Neural crest cell (in vitro differentiated cells): ENCODE measurements around the gene SVEP1. TPM values are rescaled to one million over a fixed set of nuclear protein-coding genes. Genes with fewer than 3 reads are reported as not detected.

Experiments used
- DNase-seq: peaks from one replicate; pipeline ENCODE4 v3.0.0; 2021; ENCODE audit warnings: low read depth, mixed read lengths, low spot score
- H3K27ac Mint-ChIP-seq: one replicate; pipeline ENCODE4 v1.8.0; 2021; ENCODE audit warnings: mild to moderate bottlenecking, mixed read lengths; ENCODE audit not compliant: unreplicated experiment
- H3K27me3 Mint-ChIP-seq: 2 replicates; pipeline ENCODE4 v1.8.0; 2021; ENCODE audit warnings: low read depth, mild to moderate bottlenecking, mixed read lengths
- H3K36me3 Mint-ChIP-seq: 2 replicates; pipeline ENCODE4 v1.8.0; 2021; ENCODE audit warnings: low read depth, mild to moderate bottlenecking, mixed read lengths
- H3K4me1 Mint-ChIP-seq: 2 replicates; pipeline ENCODE4 v1.8.0; 2021; ENCODE audit warnings: mixed read lengths
- H3K4me3 Mint-ChIP-seq: one replicate; pipeline ENCODE4 v1.8.0; 2021; ENCODE audit warnings: mild to moderate bottlenecking, mixed read lengths
- H3K9me3 Mint-ChIP-seq: 2 replicates; pipeline ENCODE4 v1.8.0; 2021; ENCODE audit warnings: mixed read lengths
- CTCF ChIP-seq: fragments of 200-600 bp; sonication (generic); conservative IDR thresholded peaks from 2 replicates; pipeline ENCODE4 v1.5.0; 2021; ENCODE audit warnings: antibody characterized with exemption, mild to moderate bottlenecking
- total RNA-seq: library from RNA; stranded (reverse); gene quantifications from 2 replicates; pipeline ENCODE4 v1.2.1, GENCODE V29; 2021

The SVEP1 gene
- total RNA-seq, 1 donor from 2014 or later = 1.3 TPM

GRCh38 chr9:110545705-110546104, 33.8 kb downstream of the SVEP1 start:
- Mint-ChIP-seq H3K9me3 (no peaks in the 10 kb centered on the region), H3K27ac (no peak overlapping the region), H3K4me3 (no peak overlapping the region), H3K4me1 (no peaks in the 10 kb centered on the region), H3K36me3 (no peaks in the 10 kb centered on the region), H3K27me3 (no peaks in the 10 kb centered on the region)
- TF ChIP-seq CTCF = no peak
- DNase-seq = no peak

DNA sequence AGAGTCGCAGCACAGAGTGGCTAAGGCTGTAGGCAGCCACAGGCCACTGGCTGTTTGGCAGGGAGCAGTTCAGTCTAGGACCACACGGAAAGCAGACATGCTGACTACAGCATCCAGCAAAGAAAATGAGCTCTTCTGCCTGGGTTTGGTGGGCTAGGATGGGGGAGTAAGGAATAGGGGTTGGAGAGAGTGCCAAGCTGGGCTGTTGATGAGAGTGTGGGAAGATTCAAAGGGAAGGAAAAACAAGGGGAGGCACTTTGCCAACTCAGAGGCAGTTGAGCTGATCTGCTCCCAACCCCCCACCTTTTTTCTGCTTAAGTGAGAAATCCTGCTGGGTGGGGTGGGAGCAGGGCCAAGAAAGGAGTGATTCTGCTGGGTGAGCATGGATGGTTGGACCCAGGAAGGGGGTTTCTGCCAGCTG, 35.9 kb downstream of the SVEP1 start:
- Mint-ChIP-seq H3K4me1 (no peaks in the 10 kb centered on the region), H3K36me3 (no peaks in the 10 kb centered on the region), H3K27me3 (no peaks in the 10 kb centered on the region), H3K9me3 (no peaks in the 10 kb centered on the region), H3K4me3 (no peak overlapping the region), H3K27ac (no peak overlapping the region)
- DNase-seq = no peak
- no peak for TF ChIP-seq CTCF

GRCh38 chr9:110541950-110542349, 37.6 kb downstream of the SVEP1 start:
- no peak overlapping the region for H3K4me3 Mint-ChIP-seq
- H3K27me3 Mint-ChIP-seq = no peaks in the 10 kb centered on the region
- DNase-seq = no peak
- no peak overlapping the region for H3K27ac Mint-ChIP-seq
- H3K9me3 Mint-ChIP-seq = no peaks in the 10 kb centered on the region
- H3K4me1 Mint-ChIP-seq = no peaks in the 10 kb centered on the region
- no peaks in the 10 kb centered on the region for H3K36me3 Mint-ChIP-seq
- TF ChIP-seq CTCF = no peak

DNA sequence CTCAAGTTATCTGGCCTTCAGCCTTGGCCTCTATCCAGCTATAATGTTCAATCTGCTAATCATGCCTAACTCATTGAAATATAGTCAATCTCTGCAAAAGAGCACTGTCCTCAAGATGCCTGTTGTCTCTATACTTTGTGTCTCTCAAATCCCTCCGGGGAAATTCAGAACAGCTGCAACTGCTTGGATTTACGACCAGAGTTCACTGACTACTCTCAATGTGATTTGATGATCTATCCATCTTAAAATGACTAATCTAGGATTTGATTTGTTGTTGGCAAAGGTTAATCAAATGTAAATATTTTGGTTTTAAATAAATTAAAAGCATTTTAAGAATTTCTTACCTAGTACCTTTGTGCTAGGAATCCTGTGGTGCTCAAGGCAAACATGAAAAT, 40.9 kb downstream of the SVEP1 start:
- no peak for DNase-seq
- Mint-ChIP-seq H3K4me3 (no peak overlapping the region), H3K27ac (no peak overlapping the region), H3K4me1 (no peaks in the 10 kb centered on the region), H3K9me3 (peaks cover 10% of the 10 kb centered on the region), H3K27me3 (no peaks in the 10 kb centered on the region), H3K36me3 (no peaks in the 10 kb centered on the region)
- TF ChIP-seq CTCF = no peak

DNA sequence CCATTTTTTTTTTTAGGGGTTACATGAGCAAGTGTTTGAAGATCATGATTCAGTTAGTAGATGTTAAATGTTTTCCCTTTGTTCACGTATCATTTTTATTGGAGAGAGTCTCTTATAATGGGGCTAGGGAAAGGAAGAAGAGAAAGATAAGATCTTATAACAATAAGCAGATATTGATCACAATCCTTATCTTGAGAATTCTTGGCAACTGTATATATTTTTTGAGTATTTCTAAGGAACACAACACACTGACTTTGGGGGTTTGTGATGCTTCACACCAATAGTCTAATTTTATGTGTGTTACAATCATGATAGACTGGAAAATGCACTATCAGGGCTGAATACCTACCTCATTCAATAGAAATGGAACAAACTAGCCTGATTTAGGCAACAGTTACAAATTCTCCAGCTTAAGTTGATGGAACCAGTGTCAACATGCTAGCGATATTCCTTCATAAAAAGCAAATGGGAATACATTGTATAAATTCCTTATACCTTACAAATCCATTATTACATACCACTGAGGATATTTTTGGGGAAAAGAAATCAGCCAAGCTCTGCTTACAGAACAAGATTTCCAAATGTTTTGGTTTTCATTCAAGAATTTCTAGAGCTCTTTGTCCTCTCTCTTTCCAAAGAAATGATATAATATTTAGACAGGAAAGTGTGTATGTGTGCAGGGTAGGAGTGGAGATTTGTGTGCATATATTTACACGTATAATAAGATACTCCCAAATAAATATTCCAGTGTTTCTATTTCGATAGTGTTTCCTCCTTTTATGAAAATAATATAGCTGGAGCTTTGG, 41.5 kb downstream of the SVEP1 start:
- H3K9me3 Mint-ChIP-seq = peaks cover 10% of the 10 kb centered on the region
- no peaks in the 10 kb centered on the region for H3K4me1 Mint-ChIP-seq
- no peak overlapping the region for H3K4me3 Mint-ChIP-seq
- H3K27me3 Mint-ChIP-seq = no peaks in the 10 kb centered on the region
- no peak overlapping the region for H3K27ac Mint-ChIP-seq
- no peaks in the 10 kb centered on the region for H3K36me3 Mint-ChIP-seq
- DNase-seq = no peak
- TF ChIP-seq CTCF = no peak
